GM19193 (cell line): ENCODE measurements around the gene VWA3A.

Source experiments
- POLR2A ChIP-seq: IDR thresholded peaks from 4 replicates; pipeline ENCODE4 v1.6.1; 2011; ENCODE audit not compliant: insufficient read depth, insufficient read length; ENCODE audit errors: extremely low read depth

Gene VWA3A

GRCh38 chr16:22077700-22078313 lies 14.5 kb upstream of the VWA3A start:
- TF ChIP-seq POLR2A: no peak

GRCh38 chr16:22078656-22079055 lies 13.7 kb upstream of the VWA3A start:
- no peak for TF ChIP-seq POLR2A

- TF ChIP-seq POLR2A: no peak
These were observed 11.3 kb upstream of the VWA3A start for GRCh38 chr16:22081050-22081449.

GRCh38 chr16:22086440-22086839 lies 5.9 kb upstream of the VWA3A start:
- no peak for TF ChIP-seq POLR2A

- TF ChIP-seq POLR2A: no peak
These were observed 3.7 kb upstream of the VWA3A start for GRCh38 chr16:22088642-22089041.

GRCh38 chr16:22089910-22090309 lies 2.4 kb upstream of the VWA3A start:
- TF ChIP-seq POLR2A: no peak

GRCh38 chr16:22091721-22092120 lies 620 bp upstream of the VWA3A start:
- TF ChIP-seq POLR2A: no peak

- TF ChIP-seq POLR2A: no peak
These were observed 990 bp downstream of the VWA3A start for GRCh38 chr16:22093331-22093730.

GRCh38 chr16:22093996-22094395 lies 1.7 kb downstream of the VWA3A start:
- TF ChIP-seq POLR2A: no peak

- no peak for TF ChIP-seq POLR2A
These were observed 6.3 kb downstream of the VWA3A start for GRCh38 chr16:22098405-22099255.

- TF ChIP-seq POLR2A: no peak
These were observed 7.1 kb downstream of the VWA3A start for GRCh38 chr16:22099256-22099975.

- TF ChIP-seq POLR2A: no peak
These were observed 11.1 kb downstream of the VWA3A start for GRCh38 chr16:22103441-22103840.

GRCh38 chr16:22109258-22109898 lies 17.0 kb downstream of the VWA3A start:
- no peak for TF ChIP-seq POLR2A

- TF ChIP-seq POLR2A: no peak
These were observed 23.9 kb downstream of the VWA3A start for GRCh38 chr16:22116095-22116700.

GRCh38 chr16:22117609-22118008 lies 25.3 kb downstream of the VWA3A start:
- no peak for TF ChIP-seq POLR2A
